Endothelial cell of umbilical vein (primary cell): ENCODE data around the gene ABHD4. TPM values are rescaled to one million over a fixed set of nuclear protein-coding genes. Genes with fewer than 3 reads are reported as not detected.

Source experiments
- BruUV-seq: library from RNA; stranded (reverse); fragments of 400-500 nt; replicated peaks from 2 replicates; lab custom pipeline; 2021; lab: Mats Ljungman, UMichigan
- CTCF ChIA-PET: fragments of 300-600, 350-600 bp; sonication (Branson Sonifier 250); formaldehyde crosslinking; loops from one replicate; lab custom pipeline; 2021; ENCODE audit warnings: antibody characterized with exemption, inconsistent platforms; lab: Charles Lee
- POLR2A ChIA-PET: fragments of 300-600, 350-600 bp; sonication (Branson Sonifier 250); formaldehyde crosslinking; loops from one replicate; lab custom pipeline; 2021; ENCODE audit warnings: antibody characterized with exemption, inconsistent platforms; lab: Charles Lee
- DNase-seq: peaks from one replicate; pipeline ENCODE4 v3.0.0-alpha.2; 2011; ENCODE audit warnings: low read depth, low spot score
- FAIRE-seq: peaks from 2 replicates; lab custom pipeline; 2011; peaks lifted over from hg19 to GRCh38; lab: Jason Lieb, UNC
- H2AFZ ChIP-seq: 2 replicates; pipeline ENCODE4 v1.6.0; 2012; ENCODE audit warnings: low read depth, low read length, control low read depth, inconsistent platforms
- H3K27ac ChIP-seq: 2 replicates; pipeline ENCODE4 v1.5.1; 2011; ENCODE audit warnings: low read depth, mild to moderate bottlenecking, control low read depth, low read length, moderate library complexity; ENCODE audit not compliant: insufficient read depth
- H3K27me3 ChIP-seq, 2 experiments: 2 replicates each; pipeline versions ENCODE4 v1.6.0 to v1.6.1; 2011; ENCODE audit warnings: low read length in 2 of 2, mixed read lengths in 1 of 2; ENCODE audit not compliant: control insufficient read depth in 2 of 2, insufficient read depth in 2 of 2
- H3K36me3 ChIP-seq, 2 experiments: 2 replicates in 1 of 2; 3 replicates in 1 of 2; pipeline ENCODE4 v1.5.1; 2011; ENCODE audit warnings: low read length in 2 of 2, mild to moderate bottlenecking in 1 of 2, moderate library complexity in 1 of 2; ENCODE audit not compliant: control insufficient read depth in 2 of 2, insufficient read depth in 2 of 2; ENCODE audit errors: extremely low read depth in 1 of 2
- H3K4me1 ChIP-seq: 3 replicates; pipeline ENCODE4 v1.5.1; 2011; ENCODE audit warnings: mild to moderate bottlenecking, low read length; ENCODE audit not compliant: control insufficient read depth, insufficient read depth; ENCODE audit errors: extremely low read depth
- H3K4me2 ChIP-seq: 2 replicates; pipeline ENCODE4 v1.6.1; 2011; ENCODE audit warnings: low read length, control low read depth, mixed read lengths; ENCODE audit not compliant: insufficient read depth
- H3K4me3 ChIP-seq, 3 experiments: fragments of 200-600 bp in 1 of 3; sonication (generic), shearing (Covaris generic) in 1 of 3; replicated peaks in 1 of 3; 2 replicates each; pipeline ENCODE4 v1.5.1; 2011 to 2016; ENCODE audit warnings: control low read depth in 3 of 3, low read length in 3 of 3, mild to moderate bottlenecking in 2 of 3, inconsistent platforms in 1 of 3, low read depth in 1 of 3, moderate library complexity in 1 of 3; ENCODE audit not compliant: insufficient read depth in 1 of 3
- H3K79me2 ChIP-seq: 2 replicates; pipeline ENCODE4 v1.6.0; 2012; ENCODE audit warnings: low read length, inconsistent platforms; ENCODE audit not compliant: control insufficient read depth, insufficient read depth
- H3K9ac ChIP-seq: replicated peaks from 2 replicates; pipeline ENCODE3; 2011; ENCODE audit warnings: low read length, control low read depth; ENCODE audit not compliant: insufficient read depth; ENCODE audit errors: extremely low read depth
- H3K9me1 ChIP-seq: replicated peaks from 3 replicates; pipeline ENCODE4 v1.6.0; 2011; ENCODE audit warnings: mild to moderate bottlenecking, low read length; ENCODE audit not compliant: control insufficient read depth, insufficient read depth; ENCODE audit errors: extremely low read depth
- H3K9me3 ChIP-seq: replicated peaks from 2 replicates; pipeline ENCODE4 v1.5.1; 2012; ENCODE audit warnings: low read length, inconsistent platforms; ENCODE audit not compliant: control insufficient read depth, insufficient read depth
- H4K20me1 ChIP-seq: replicated peaks from 2 replicates; pipeline ENCODE3; 2011; ENCODE audit warnings: mild to moderate bottlenecking, low read length; ENCODE audit not compliant: control insufficient read depth, insufficient read depth; ENCODE audit errors: extremely low read depth
- EZH2 ChIP-seq: IDR thresholded peaks from 2 replicates; pipeline ENCODE4 v1.6.1; 2012; ENCODE audit warnings: borderline replicate concordance, low read depth, mild to moderate bottlenecking, moderate library complexity, low read length, inconsistent platforms; ENCODE audit not compliant: severe bottlenecking
- FOS ChIP-seq: IDR thresholded peaks from 2 replicates; pipeline ENCODE4 v1.6.1; 2011; ENCODE audit warnings: mild to moderate bottlenecking, low read length, moderate library complexity, borderline replicate concordance; ENCODE audit not compliant: insufficient read depth
- GATA2 ChIP-seq: IDR thresholded peaks from 2 replicates; pipeline ENCODE4 v1.7.0; 2011; ENCODE audit warnings: low read depth, mild to moderate bottlenecking, moderate library complexity, mixed read lengths, low read length; ENCODE audit not compliant: insufficient read length, insufficient read depth
- JUN ChIP-seq: IDR thresholded peaks from 2 replicates; pipeline ENCODE4 v1.6.1; 2011; ENCODE audit warnings: borderline replicate concordance, low read depth; ENCODE audit not compliant: insufficient read length, insufficient read depth
- MYC ChIP-seq: IDR thresholded peaks from one replicate; pipeline ENCODE4 v1.6.1; 2011; ENCODE audit warnings: mild to moderate bottlenecking, low read depth, low read length
- POLR2A ChIP-seq: IDR thresholded peaks from 2 replicates; pipeline ENCODE4 v1.6.1; 2012; ENCODE audit warnings: low read depth, mild to moderate bottlenecking, control low read depth, low read length
- POLR2AphosphoS5 ChIP-seq: IDR thresholded peaks from 2 replicates; pipeline ENCODE4 v1.6.1; 2012; ENCODE audit warnings: low read depth, mild to moderate bottlenecking, control low read depth, low read length, moderate library complexity; ENCODE audit not compliant: insufficient read depth
- dilution Hi-C: fragments of 300-500 bp; cut with MboI; formaldehyde crosslinking; loops from one replicate; pipeline ENCODE4 v1.15.0; 2019; ENCODE audit warnings: low sequenced_read_pairs; ENCODE audit not compliant: extremely low pct_ligation_motif_present
- intact Hi-C: fragments of 100-400 bp; cut with micrococcal nuclease; formaldehyde crosslinking; loops from one replicate; pipeline ENCODE4 v1.10.0; 2022
- polyA plus RNA-seq, 4 experiments: library from polyadenylated mRNA; depleted of rRNA in 3 of 4; stranded (reverse) in 3 of 4; unstranded in 1 of 4; fragments of >200 nt; gene quantifications; 2 replicates each; pipeline versions ENCODE4 v1.2.1 to v1.2.3, GENCODE V29; 2011 to 2012; ENCODE audit warnings: missing spikeins in 1 of 4
- total RNA-seq: library from RNA; stranded (reverse); gene quantifications from 2 replicates; pipeline ENCODE4 v1.2.3, GENCODE V29; 2021
- TF ChIP-seq, protein P1 (sequence below), 2 donors: IDR thresholded peaks; 1 replicate in 1 of 2; 2 replicates in 1 of 2; pipeline ENCODE4 v1.5.1; 2011; ENCODE audit warnings: low read length in 2 of 2, mild to moderate bottlenecking in 2 of 2, moderate library complexity in 2 of 2, control low read depth in 1 of 2, inconsistent platforms in 1 of 2, low read depth in 1 of 2; ENCODE audit not compliant: insufficient read depth in 1 of 2; ENCODE audit errors: extremely low read depth in 1 of 2
- TF ChIP-seq, protein P2 (sequence below): IDR thresholded peaks from 2 replicates; pipeline ENCODE4 v1.6.1; 2011; ENCODE audit not compliant: insufficient read depth, insufficient read length

The ABHD4 gene
- total and polyA plus RNA-seq, 2 donors (not counting 3 experiments of a cell fraction or from before 2014, with no cell fraction given): 34.8 to 45.5 TPM

DNA sequence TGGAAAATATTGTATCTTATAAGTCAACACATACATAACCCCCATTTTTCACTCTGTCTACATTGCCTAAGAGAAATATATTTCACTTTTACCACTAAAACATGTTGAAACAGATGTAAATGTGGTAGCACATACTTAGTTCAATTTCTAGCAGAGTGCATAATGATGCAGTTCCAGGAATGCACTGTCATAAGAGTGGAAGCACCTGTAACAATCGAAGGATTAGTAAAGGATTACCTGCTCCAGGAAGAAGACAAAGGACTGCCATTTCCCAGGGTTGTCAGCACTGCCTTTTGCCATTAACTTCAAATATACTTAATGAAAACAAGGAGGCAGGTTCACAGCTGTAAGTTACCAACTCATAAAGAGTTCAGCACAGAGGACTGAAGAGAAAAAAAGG is 33.6 kb upstream of the ABHD4 start:
- H3K79me2 ChIP-seq: peaks cover 33% of the 10 kb centered on the region
- no peak overlapping the region for H3K4me3 ChIP-seq
- H4K20me1 ChIP-seq: no peaks in the 10 kb centered on the region
- H2AFZ ChIP-seq: no peak overlapping the region
- intact Hi-C loops: no loop called here
- H3K27ac ChIP-seq: no peak overlapping the region
- POLR2A ChIA-PET: no interaction called here
- FAIRE-seq (no peak), DNase-seq (no peak)
- peaks cover 12 to 17% of the 10 kb centered on the region in 2 experiments for H3K36me3 ChIP-seq
- no peaks in the 10 kb centered on the region for H3K9me3 ChIP-seq
- no peak overlapping the region for H3K4me2 ChIP-seq
- BruUV-seq: no TSS peak
- TF ChIP-seq EZH2: no peak
- TF ChIP-seq POLR2A: no peak
- TF ChIP-seq FOS: no peak
- TF ChIP-seq, protein P1, sequence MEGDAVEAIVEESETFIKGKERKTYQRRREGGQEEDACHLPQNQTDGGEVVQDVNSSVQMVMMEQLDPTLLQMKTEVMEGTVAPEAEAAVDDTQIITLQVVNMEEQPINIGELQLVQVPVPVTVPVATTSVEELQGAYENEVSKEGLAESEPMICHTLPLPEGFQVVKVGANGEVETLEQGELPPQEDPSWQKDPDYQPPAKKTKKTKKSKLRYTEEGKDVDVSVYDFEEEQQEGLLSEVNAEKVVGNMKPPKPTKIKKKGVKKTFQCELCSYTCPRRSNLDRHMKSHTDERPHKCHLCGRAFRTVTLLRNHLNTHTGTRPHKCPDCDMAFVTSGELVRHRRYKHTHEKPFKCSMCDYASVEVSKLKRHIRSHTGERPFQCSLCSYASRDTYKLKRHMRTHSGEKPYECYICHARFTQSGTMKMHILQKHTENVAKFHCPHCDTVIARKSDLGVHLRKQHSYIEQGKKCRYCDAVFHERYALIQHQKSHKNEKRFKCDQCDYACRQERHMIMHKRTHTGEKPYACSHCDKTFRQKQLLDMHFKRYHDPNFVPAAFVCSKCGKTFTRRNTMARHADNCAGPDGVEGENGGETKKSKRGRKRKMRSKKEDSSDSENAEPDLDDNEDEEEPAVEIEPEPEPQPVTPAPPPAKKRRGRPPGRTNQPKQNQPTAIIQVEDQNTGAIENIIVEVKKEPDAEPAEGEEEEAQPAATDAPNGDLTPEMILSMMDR (IDR thresholded peaks at IDR 0.05; ENCODE audit: extremely low read depth in 1 of 2, insufficient read depth in 1 of 2, low read depth in 1 of 2, low read length in 2 of 2): no peak
- TF ChIP-seq, protein P2, sequence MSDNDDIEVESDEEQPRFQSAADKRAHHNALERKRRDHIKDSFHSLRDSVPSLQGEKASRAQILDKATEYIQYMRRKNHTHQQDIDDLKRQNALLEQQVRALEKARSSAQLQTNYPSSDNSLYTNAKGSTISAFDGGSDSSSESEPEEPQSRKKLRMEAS: no peak
- no peak for TF ChIP-seq MYC
- no peak for TF ChIP-seq JUN
- no peak for TF ChIP-seq POLR2AphosphoS5
- TF ChIP-seq GATA2: no peak
- H3K4me1 ChIP-seq: peaks cover 27% of the 10 kb centered on the region
- H3K9ac ChIP-seq: no peak overlapping the region
- no peaks in the 10 kb centered on the region for H3K9me1 ChIP-seq
- dilution Hi-C loops: no loop called here
- no peaks in the 10 kb centered on the region for H3K27me3 ChIP-seq
- CTCF ChIA-PET: interaction anchor here (1.5 kb wide), 1 partner anchor 89 kb away, joined by 6 read pairs; no protein-coding TSS in a partner anchor
